Measurements from ENCODE around the gene DEUP1.

Gene DEUP1

GRCh38 chr11:93480256-93480655, 149.7 kb downstream of the DEUP1 start:
- no peak for DNase-seq

- no peak for DNase-seq
Observed at GRCh38 chr11:93480756-93481155, 150.2 kb downstream of the DEUP1 start.

DNA sequence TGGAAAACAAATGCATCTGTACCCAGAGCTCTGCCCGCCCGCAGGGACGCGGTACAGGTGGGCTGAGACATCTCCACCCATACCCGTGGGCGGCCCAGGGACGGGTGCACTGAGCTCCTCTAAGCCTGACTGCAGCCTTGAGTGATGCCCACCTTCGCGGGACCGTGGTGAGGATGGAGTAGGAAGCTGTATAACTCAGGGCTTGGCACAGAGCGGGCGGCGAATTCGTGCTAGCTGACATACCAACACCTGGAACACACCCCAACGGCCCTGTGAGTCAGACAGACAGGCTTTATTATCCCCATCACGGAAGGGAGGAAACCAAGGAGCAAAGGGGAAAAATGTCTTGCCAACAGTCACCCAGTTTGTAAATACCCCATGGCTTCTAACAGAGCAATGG, 150.7 kb downstream of the DEUP1 start:
- no peak for DNase-seq

GRCh38 chr11:93481696-93482095, 151.2 kb downstream of the DEUP1 start:
- DNase-seq = no peak

DNA sequence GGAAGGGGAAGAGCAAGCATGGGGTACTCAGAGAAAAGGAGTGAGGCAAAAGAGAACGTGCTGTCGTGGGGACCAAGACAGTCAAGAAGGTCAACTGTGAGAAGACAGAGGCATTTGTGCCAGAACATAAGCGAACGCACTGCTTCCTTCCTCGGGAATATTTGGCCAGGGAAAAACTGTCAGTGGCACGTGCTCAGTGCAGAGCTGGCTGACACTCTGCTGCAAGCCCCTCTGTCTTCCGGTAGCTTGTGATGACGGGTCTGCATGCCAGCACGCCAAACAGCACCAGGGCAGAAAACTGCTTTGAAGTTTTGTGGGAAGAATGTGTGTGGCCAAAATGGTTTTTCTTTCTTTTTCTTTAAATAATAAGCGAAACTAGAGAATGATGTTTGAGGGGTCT, 152.0 kb downstream of the DEUP1 start:
- no peak for DNase-seq

GRCh38 chr11:93484716-93485115, 154.2 kb downstream of the DEUP1 start:
- DNase-seq = no peak

DNA sequence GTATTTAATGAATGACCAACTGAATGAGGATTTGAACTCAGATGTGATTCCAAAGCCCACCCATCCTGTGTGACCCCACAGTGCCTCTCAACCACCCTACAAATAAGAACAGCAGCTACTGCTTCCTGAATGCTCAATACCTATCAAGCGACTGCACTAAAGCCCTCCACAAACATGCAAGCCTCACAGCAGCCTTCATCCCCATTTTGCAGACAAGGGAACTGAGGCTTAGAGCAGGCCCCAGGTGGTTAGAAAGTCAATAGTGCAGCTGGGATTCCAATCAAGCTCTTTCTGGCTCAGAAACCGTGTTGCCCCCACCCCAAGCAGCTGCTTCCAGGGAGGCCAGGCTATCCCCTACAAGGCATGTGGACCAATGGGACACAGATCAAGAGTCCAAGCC, 155.4 kb downstream of the DEUP1 start:
- no peak for DNase-seq

GRCh38 chr11:93487032-93487483, 156.5 kb downstream of the DEUP1 start:
- DNase-seq = no peak

Data from activated CD4-positive, alpha-beta T cell treated with anti-CD3 and anti-CD28 coated beads, Interleukin-2, Interleukin-6, amounts not matched to agents 100 ng/mL and 50 ng/mL, durations not matched to agents 16 hours and 8 hours (primary cell).